DND-41 (cell line): ENCODE results near the gene NRG2.

Experiments
- ATAC-seq: fragments of 200-7000 bp; cut with Tn5 transposase; 3 replicates; pipeline ENCODE4 v1.9.1; 2021; ENCODE audit warnings: low read depth; ENCODE audit not compliant: insufficient read depth
- DNase-seq: peaks from one replicate; pipeline ENCODE4 v3.0.0-alpha.2; 2020
- H2AFZ ChIP-seq: 2 replicates; pipeline ENCODE4 v1.6.0; 2012; ENCODE audit warnings: low read depth, low read length
- H3K27ac ChIP-seq: 2 replicates; pipeline ENCODE4 v1.5.1; 2012; ENCODE audit warnings: low read length, inconsistent platforms
- H3K27me3 ChIP-seq: fragments of 200-600 bp; sonication (generic); 2 replicates; pipeline ENCODE4 v1.6.0; 2012; ENCODE audit warnings: low read length, mild to moderate bottlenecking, inconsistent platforms; ENCODE audit not compliant: insufficient read depth, poor library complexity
- H3K36me3 ChIP-seq: 2 replicates; pipeline ENCODE4 v1.5.1; 2012; ENCODE audit warnings: low read length, inconsistent platforms; ENCODE audit not compliant: insufficient read depth
- H3K4me1 ChIP-seq: 2 replicates; pipeline ENCODE4 v1.5.1; 2012; ENCODE audit warnings: mild to moderate bottlenecking, low read length; ENCODE audit not compliant: insufficient read depth
- H3K4me2 ChIP-seq: 2 replicates; pipeline ENCODE4 v1.6.0; 2012; ENCODE audit warnings: mild to moderate bottlenecking, moderate library complexity, low read length, inconsistent platforms; ENCODE audit not compliant: insufficient read depth
- H3K4me3 ChIP-seq, 2 experiments: fragments of 200-600 bp in 1 of 2; shearing (Covaris generic) in 1 of 2; 2 replicates each; pipeline ENCODE4 v1.5.1; 2012 to 2016; ENCODE audit warnings: inconsistent platforms in 2 of 2, low read length in 2 of 2, mild to moderate bottlenecking in 2 of 2, low read depth in 1 of 2, moderate library complexity in 1 of 2
- H3K79me2 ChIP-seq: 2 replicates; pipeline ENCODE4 v1.6.0; 2012; ENCODE audit warnings: low read length, inconsistent platforms; ENCODE audit not compliant: insufficient read depth
- H3K9ac ChIP-seq: 2 replicates; pipeline ENCODE4 v1.6.0; 2012; ENCODE audit warnings: low read depth, mild to moderate bottlenecking, inconsistent platforms, low read length, moderate library complexity
- H3K9me3 ChIP-seq: 2 replicates; pipeline ENCODE4 v1.5.1; 2012; ENCODE audit warnings: low read length, moderate library complexity, mild to moderate bottlenecking, inconsistent platforms; ENCODE audit not compliant: insufficient read depth, severe bottlenecking
- H4K20me1 ChIP-seq: 2 replicates; pipeline ENCODE4 v1.6.0; 2012; ENCODE audit warnings: low read length; ENCODE audit not compliant: insufficient read depth
- EZH2 ChIP-seq: IDR thresholded peaks from 3 replicates; pipeline ENCODE4 v1.6.1; 2012; ENCODE audit warnings: borderline replicate concordance, low read depth, mild to moderate bottlenecking, moderate library complexity, low read length, inconsistent platforms; ENCODE audit not compliant: severe bottlenecking
- TF ChIP-seq, protein P1 (sequence below): IDR thresholded peaks from 2 replicates; pipeline ENCODE4 v1.5.1; 2012; ENCODE audit warnings: borderline replicate concordance, low read length, moderate library complexity, mild to moderate bottlenecking; ENCODE audit not compliant: poor library complexity, severe bottlenecking; ENCODE audit errors: extremely low read depth

NRG2 gene

GRCh38 chr5:140023611-140024191 lies 19.4 kb downstream of the NRG2 start:
- DNase-seq = no peak
- ATAC-seq = no peak
- TF ChIP-seq EZH2 = no peak
- TF ChIP-seq, protein P1, sequence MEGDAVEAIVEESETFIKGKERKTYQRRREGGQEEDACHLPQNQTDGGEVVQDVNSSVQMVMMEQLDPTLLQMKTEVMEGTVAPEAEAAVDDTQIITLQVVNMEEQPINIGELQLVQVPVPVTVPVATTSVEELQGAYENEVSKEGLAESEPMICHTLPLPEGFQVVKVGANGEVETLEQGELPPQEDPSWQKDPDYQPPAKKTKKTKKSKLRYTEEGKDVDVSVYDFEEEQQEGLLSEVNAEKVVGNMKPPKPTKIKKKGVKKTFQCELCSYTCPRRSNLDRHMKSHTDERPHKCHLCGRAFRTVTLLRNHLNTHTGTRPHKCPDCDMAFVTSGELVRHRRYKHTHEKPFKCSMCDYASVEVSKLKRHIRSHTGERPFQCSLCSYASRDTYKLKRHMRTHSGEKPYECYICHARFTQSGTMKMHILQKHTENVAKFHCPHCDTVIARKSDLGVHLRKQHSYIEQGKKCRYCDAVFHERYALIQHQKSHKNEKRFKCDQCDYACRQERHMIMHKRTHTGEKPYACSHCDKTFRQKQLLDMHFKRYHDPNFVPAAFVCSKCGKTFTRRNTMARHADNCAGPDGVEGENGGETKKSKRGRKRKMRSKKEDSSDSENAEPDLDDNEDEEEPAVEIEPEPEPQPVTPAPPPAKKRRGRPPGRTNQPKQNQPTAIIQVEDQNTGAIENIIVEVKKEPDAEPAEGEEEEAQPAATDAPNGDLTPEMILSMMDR = no peak
- Histone ChIP-seq H3K4me1 (no peaks in the 10 kb centered on the region), H2AFZ (no peak overlapping the region), H3K4me2 (no peak overlapping the region), H3K27ac (no peak overlapping the region), H3K4me3 (no peak overlapping the region), H3K36me3 (no peaks in the 10 kb centered on the region), H3K9me3 (no peaks in the 10 kb centered on the region), H4K20me1 (no peaks in the 10 kb centered on the region; the same call in none of the 2 replicates), H3K27me3 (peaks cover 50% of the 10 kb centered on the region), H3K9ac (no peak overlapping the region), H3K79me2 (no peaks in the 10 kb centered on the region)

GRCh38 chr5:140020601-140021177 lies 22.4 kb downstream of the NRG2 start:
- H3K36me3 ChIP-seq = no peaks in the 10 kb centered on the region
- H3K9ac ChIP-seq = no peak overlapping the region
- DNase-seq = no peak
- no peaks in the 10 kb centered on the region for H3K4me1 ChIP-seq
- no peaks in the 10 kb centered on the region for H3K79me2 ChIP-seq
- H3K27me3 ChIP-seq = peaks cover 65% of the 10 kb centered on the region
- TF ChIP-seq, protein P1 = no peak
- no peak for TF ChIP-seq EZH2
- no peak overlapping the region for H3K4me2 ChIP-seq
- H3K4me3 ChIP-seq = no peak overlapping the region
- H4K20me1 ChIP-seq = no peaks in the 10 kb centered on the region; the same call in none of the 2 replicates
- H3K27ac ChIP-seq = no peak overlapping the region
- no peak overlapping the region for H2AFZ ChIP-seq
- H3K9me3 ChIP-seq = no peaks in the 10 kb centered on the region
- ATAC-seq = no peak

DNA sequence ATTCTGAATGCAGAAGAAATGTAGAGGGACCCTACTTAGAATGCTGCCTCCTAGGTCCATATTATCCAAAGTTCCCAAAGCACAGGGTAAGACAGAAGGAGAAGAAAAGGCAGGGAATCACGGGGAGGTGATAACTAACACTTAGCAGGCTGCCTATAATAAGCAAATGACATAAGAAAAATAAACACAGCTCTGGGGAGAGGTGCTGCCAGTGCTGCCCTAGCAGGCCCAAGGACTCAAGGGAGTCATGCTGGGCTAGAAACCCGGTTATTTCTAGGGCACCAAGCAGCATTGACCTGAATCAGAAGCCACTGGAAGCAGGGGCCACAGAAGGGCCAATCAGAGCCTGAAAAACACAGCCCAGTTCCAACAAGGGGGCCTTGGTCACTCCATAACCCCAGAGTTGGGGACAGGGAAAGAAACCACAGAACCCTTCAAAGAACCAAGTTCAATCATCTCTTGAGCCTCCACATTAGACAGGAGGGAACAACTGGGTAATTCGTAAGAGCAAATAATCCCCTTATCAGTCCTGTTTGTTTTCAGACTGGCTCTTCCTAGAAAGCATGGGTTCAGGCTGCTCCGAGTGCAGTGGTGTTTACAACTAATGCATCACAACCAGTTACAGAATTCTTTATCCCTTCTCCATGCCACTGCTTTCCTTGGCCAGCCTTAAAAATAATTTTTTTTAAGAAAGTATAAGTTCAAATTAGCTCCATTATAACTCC lies 24.0 kb downstream of the NRG2 start:
- H4K20me1 ChIP-seq = no peaks in the 10 kb centered on the region; the same call in 1 of the 2 replicates
- no peak overlapping the region for H3K4me2 ChIP-seq
- H3K9me3 ChIP-seq = no peaks in the 10 kb centered on the region
- ATAC-seq = no peak
- H3K4me1 ChIP-seq = no peaks in the 10 kb centered on the region
- TF ChIP-seq, protein P1 = no peak
- TF ChIP-seq EZH2 = no peak
- H3K9ac ChIP-seq = no peak overlapping the region
- no peak overlapping the region for H3K27ac ChIP-seq
- no peaks in the 10 kb centered on the region for H3K36me3 ChIP-seq
- H2AFZ ChIP-seq = no peak overlapping the region
- H3K27me3 ChIP-seq = peaks cover 63% of the 10 kb centered on the region
- H3K4me3 ChIP-seq = no peak overlapping the region
- DNase-seq = no peak
- H3K79me2 ChIP-seq = no peaks in the 10 kb centered on the region
